Endothelial cell (in vitro differentiated cells): ENCODE measurements around the gene TBC1D22A. TPM values are rescaled to one million over a fixed set of nuclear protein-coding genes. Genes with fewer than 3 reads are reported as not detected.

ENCODE experiments used
- DNase-seq: peaks from one replicate; pipeline ENCODE4 v3.0.0; 2021; ENCODE audit warnings: low spot score
- H3K27ac Mint-ChIP-seq: one replicate; pipeline ENCODE4 v1.8.0; 2021; ENCODE audit warnings: mixed read lengths, inconsistent platforms; ENCODE audit not compliant: unreplicated experiment
- H3K27me3 Mint-ChIP-seq: one replicate; pipeline ENCODE4 v1.8.0; 2021; ENCODE audit warnings: mild to moderate bottlenecking, moderate library complexity, mixed read lengths, inconsistent platforms; ENCODE audit not compliant: unreplicated experiment
- H3K36me3 Mint-ChIP-seq: one replicate; pipeline ENCODE4 v1.8.0; 2021; ENCODE audit warnings: mild to moderate bottlenecking, low read depth, mixed read lengths, inconsistent platforms; ENCODE audit not compliant: unreplicated experiment
- H3K4me1 Mint-ChIP-seq: one replicate; pipeline ENCODE4 v1.8.0; 2021; ENCODE audit warnings: mild to moderate bottlenecking, mixed read lengths, inconsistent platforms; ENCODE audit not compliant: unreplicated experiment
- H3K4me3 Mint-ChIP-seq: one replicate; pipeline ENCODE4 v1.8.0; 2021; ENCODE audit warnings: mild to moderate bottlenecking, mixed read lengths, inconsistent platforms; ENCODE audit not compliant: unreplicated experiment
- H3K9me3 Mint-ChIP-seq: one replicate; pipeline ENCODE4 v1.8.0; 2021; ENCODE audit warnings: mixed read lengths, inconsistent platforms; ENCODE audit not compliant: unreplicated experiment
- total RNA-seq: library from RNA; stranded (reverse); fragmentation: NEBNext Ultra II Directional; extraction: Animal tissue kit (Norgen Biotek cat#: 25700); gene quantifications from one replicate; pipeline ENCODE4 v1.2.1, GENCODE V29; 2021; ENCODE audit not compliant: unreplicated experiment
- TF ChIP-seq, protein P1 (sequence below): fragments of 200-600 bp; sonication (generic); IDR thresholded peaks from one replicate; pipeline ENCODE4 v1.5.0; 2021; ENCODE audit warnings: antibody characterized with exemption; ENCODE audit not compliant: unreplicated experiment

Gene TBC1D22A
- total RNA-seq, 1 donor from 2014 or later: 25.3 TPM

- no peak overlapping the region for H3K27ac Mint-ChIP-seq
- peaks cover 43% of the 10 kb centered on the region for H3K9me3 Mint-ChIP-seq
- H3K4me1 Mint-ChIP-seq: no peaks in the 10 kb centered on the region
- peaks cover 18% of the 10 kb centered on the region for H3K27me3 Mint-ChIP-seq
- no peak overlapping the region for H3K4me3 Mint-ChIP-seq
- TF ChIP-seq, protein P1, sequence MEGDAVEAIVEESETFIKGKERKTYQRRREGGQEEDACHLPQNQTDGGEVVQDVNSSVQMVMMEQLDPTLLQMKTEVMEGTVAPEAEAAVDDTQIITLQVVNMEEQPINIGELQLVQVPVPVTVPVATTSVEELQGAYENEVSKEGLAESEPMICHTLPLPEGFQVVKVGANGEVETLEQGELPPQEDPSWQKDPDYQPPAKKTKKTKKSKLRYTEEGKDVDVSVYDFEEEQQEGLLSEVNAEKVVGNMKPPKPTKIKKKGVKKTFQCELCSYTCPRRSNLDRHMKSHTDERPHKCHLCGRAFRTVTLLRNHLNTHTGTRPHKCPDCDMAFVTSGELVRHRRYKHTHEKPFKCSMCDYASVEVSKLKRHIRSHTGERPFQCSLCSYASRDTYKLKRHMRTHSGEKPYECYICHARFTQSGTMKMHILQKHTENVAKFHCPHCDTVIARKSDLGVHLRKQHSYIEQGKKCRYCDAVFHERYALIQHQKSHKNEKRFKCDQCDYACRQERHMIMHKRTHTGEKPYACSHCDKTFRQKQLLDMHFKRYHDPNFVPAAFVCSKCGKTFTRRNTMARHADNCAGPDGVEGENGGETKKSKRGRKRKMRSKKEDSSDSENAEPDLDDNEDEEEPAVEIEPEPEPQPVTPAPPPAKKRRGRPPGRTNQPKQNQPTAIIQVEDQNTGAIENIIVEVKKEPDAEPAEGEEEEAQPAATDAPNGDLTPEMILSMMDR: no peak
- H3K36me3 Mint-ChIP-seq: peaks cover 31% of the 10 kb centered on the region
- DNase-seq: no peak
Observed at GRCh38 chr22:47209040-47209514, 446.6 kb downstream of the TBC1D22A start.

- no peak for DNase-seq
- TF ChIP-seq, protein P1: no peak
- H3K4me3 Mint-ChIP-seq: no peak overlapping the region
Observed at GRCh38 chr22:47209547-47210023, 447.1 kb downstream of the TBC1D22A start.

DNA sequence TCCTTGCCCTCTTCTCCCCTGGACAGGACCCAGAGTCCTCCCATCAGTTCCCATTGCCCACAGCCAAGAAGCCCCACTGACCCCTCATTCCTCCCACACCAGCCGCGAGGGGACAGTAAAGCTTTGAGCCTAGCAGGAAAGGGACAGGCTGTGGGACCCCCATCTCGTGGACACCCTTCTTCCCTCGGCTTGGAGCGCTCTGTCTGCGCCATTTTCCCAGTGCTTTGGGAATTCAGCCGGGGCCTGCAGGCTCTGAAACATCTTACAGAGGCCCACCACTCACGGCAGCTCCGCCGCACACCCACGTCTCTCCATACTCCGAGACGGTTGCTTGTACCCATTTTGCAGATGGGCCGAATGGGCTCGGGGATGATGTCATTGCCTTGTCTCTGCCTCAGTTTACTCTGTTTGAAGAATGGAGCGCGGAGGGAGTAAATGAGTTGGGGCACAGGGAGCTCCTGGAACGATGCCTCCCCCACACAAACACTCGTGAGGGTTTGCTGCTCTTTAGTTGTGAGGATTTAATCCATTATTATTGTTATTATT lies 447.7 kb downstream of the TBC1D22A start:
- Mint-ChIP-seq H3K27me3 (peaks cover 10% of the 10 kb centered on the region), H3K36me3 (peaks cover 25% of the 10 kb centered on the region), H3K27ac (no peak overlapping the region), H3K4me3 (no peak overlapping the region), H3K4me1 (no peaks in the 10 kb centered on the region), H3K9me3 (peaks cover 44% of the 10 kb centered on the region)
- TF ChIP-seq, protein P1: no peak
- no peak for DNase-seq

More at GRCh38 chr22:47209547-47210023, 447.1 kb downstream of the TBC1D22A start:
- Mint-ChIP-seq H3K36me3 (peaks cover 27% of the 10 kb centered on the region), H3K4me1 (no peaks in the 10 kb centered on the region), H3K9me3 (peaks cover 41% of the 10 kb centered on the region), H3K27ac (no peak overlapping the region), H3K27me3 (peaks cover 15% of the 10 kb centered on the region)

DNA sequence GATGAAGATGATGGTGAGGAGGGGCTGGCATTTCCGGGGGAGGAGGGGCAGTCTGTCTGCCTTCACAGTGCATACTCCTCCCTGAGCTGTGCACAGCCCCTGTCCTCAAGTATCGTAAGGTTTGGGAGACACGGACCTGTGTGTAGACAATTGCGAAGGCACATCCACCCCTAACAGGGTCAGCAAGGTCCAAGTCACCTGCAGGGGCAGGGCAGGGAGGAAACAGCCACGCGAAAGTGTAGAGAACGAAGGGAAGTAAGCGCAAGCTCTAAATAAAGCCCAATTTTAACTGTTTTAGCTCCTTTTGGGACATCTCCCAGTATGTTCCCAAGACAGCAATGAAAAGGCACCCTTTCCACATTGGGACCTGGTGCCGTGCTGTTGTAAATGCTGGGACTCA lies 448.2 kb downstream of the TBC1D22A start:
- H3K27me3 Mint-ChIP-seq: peaks cover 10% of the 10 kb centered on the region
- H3K27ac Mint-ChIP-seq: no peak overlapping the region
- no peak for DNase-seq
- no peak overlapping the region for H3K4me3 Mint-ChIP-seq
- H3K4me1 Mint-ChIP-seq: no peaks in the 10 kb centered on the region
- TF ChIP-seq, protein P1: no peak
- peaks cover 46% of the 10 kb centered on the region for H3K9me3 Mint-ChIP-seq
- peaks cover 25% of the 10 kb centered on the region for H3K36me3 Mint-ChIP-seq

GRCh38 chr22:47213571-47214230 lies 451.3 kb downstream of the TBC1D22A start:
- no peak overlapping the region for H3K27ac Mint-ChIP-seq
- DNase-seq: no peak
- H3K4me1 Mint-ChIP-seq: no peaks in the 10 kb centered on the region
- no peak overlapping the region for H3K4me3 Mint-ChIP-seq
- TF ChIP-seq, protein P1: peak; percentile 29
- H3K27me3 Mint-ChIP-seq: peaks cover 9% of the 10 kb centered on the region
- H3K9me3 Mint-ChIP-seq: peaks cover 50% of the 10 kb centered on the region
- peaks cover 29% of the 10 kb centered on the region for H3K36me3 Mint-ChIP-seq
